ENCODE data around the gene GLIS1. TPM values are rescaled to one million over a fixed set of nuclear protein-coding genes. Genes with fewer than 3 reads are reported as not detected.

Gene GLIS1
- total and polyA plus RNA-seq, 12 donors: 0.06 to 0.10 (median 0.09) TPM; not detected in 7

GRCh38 chr1:53573931-53574330, 165.0 kb downstream of the GLIS1 start:
- H3K4me3 ChIP-seq: no peak overlapping the region
- WGBS, 2 donors: 87 to 90% methylated on average over 4 of the region's 4 CpGs
- no peak overlapping the region for H3K27ac ChIP-seq
- no peak for TF ChIP-seq CTCF (IDR thresholded peaks at IDR 0.05)
- ATAC-seq (peak in 1 of 8 donors; percentile 28), DNase-seq (no peak)
- H3K4me1 ChIP-seq: no peaks in the 10 kb centered on the region
- peaks cover 0 to 3% (median 0%) of the 10 kb centered on the region in 11 donors for H3K9me3 ChIP-seq
- H3K27me3 ChIP-seq: no peaks in the 10 kb centered on the region
- H3K36me3 ChIP-seq: no peaks in the 10 kb centered on the region
- intact Hi-C loops (cut with DNase I): no loop called here

DNA sequence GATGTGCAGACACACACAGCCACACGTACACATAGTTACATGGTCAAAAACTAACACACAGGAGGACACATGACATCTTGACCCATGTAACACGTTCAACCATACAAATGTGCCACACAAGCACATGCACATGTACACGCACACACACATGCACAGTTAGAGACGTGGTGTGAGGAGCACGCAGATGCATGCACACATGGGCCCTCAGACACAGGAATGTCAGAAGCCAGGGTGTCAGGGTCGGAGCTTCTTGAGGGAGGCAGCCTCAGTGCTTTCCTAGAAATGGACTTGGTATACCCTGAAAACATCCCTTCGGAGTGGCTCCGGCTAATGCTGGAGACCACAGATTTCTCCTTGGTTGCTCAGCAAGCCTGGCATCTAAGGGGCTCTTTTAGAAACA, 165.4 kb downstream of the GLIS1 start:
- WGBS, 2 donors: 92 to 94% methylated on average over 8 of the region's 8 CpGs
- intact Hi-C loops (cut with DNase I): no loop called here
- no peak for TF ChIP-seq CTCF (IDR thresholded peaks at IDR 0.05)
- Histone ChIP-seq H3K4me1 (no peaks in the 10 kb centered on the region), H3K27ac (no peak overlapping the region), H3K9me3 (peaks cover 0 to 3% (median 0%) of the 10 kb centered on the region in 11 donors), H3K36me3 (no peaks in the 10 kb centered on the region), H3K4me3 (no peak overlapping the region), H3K27me3 (no peaks in the 10 kb centered on the region)
- ATAC-seq (no peak), DNase-seq (no peak)

DNA sequence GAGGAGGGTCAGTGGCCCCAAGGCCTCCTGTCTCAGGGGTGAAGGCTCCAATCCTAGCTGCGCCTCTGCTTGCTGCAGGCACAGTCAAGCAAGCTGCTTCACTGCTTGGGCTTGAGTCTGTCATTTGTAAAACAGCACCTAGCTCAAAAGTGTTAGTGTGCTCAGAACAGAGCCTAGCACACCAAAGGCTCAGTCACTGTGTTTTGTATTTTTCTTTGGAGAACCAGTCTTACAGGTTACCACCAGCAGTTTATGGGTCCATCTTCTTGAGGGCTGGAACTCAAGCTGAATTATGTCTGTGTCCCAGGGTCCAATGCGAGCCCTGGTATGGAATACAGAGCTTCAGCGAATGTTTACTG, 166.2 kb downstream of the GLIS1 start:
- TF ChIP-seq CTCF (IDR thresholded peaks at IDR 0.05): no peak
- intact Hi-C loops (cut with DNase I): no loop called here
- Histone ChIP-seq H3K27me3 (no peaks in the 10 kb centered on the region), H3K27ac (no peak overlapping the region), H3K36me3 (no peaks in the 10 kb centered on the region), H3K9me3 (no peaks in the 10 kb centered on the region), H3K4me3 (no peak overlapping the region), H3K4me1 (no peaks in the 10 kb centered on the region)
- ATAC-seq (peak in 3 of 8 donors; percentile 14 to 20 (median 17)), DNase-seq (no peak)
- WGBS, 2 donors: 91 to 94% methylated on average over 3 of the region's 3 CpGs

GRCh38 chr1:53572065-53572814, 166.7 kb downstream of the GLIS1 start:
- 58 to 64% methylated on average over 4 of the region's 4 CpGs for WGBS, 2 donors
- DNase-seq (no peak), ATAC-seq (peak in 5 of 8 donors; percentile 39 to 62 (median 48))
- peaks cover 0 to 4% (median 0%) of the 10 kb centered on the region in 11 donors for H3K9me3 ChIP-seq
- no peaks in the 10 kb centered on the region for H3K4me1 ChIP-seq
- no peak for TF ChIP-seq CTCF (IDR thresholded peaks at IDR 0.05)
- H3K27me3 ChIP-seq: no peaks in the 10 kb centered on the region
- no peaks in the 10 kb centered on the region for H3K36me3 ChIP-seq
- H3K27ac ChIP-seq: no peak overlapping the region
- no peak overlapping the region for H3K4me3 ChIP-seq
- intact Hi-C loops (cut with DNase I): no loop called here
